Measurements from ENCODE around the gene THSD7A. TPM values are rescaled to one million over a fixed set of nuclear protein-coding genes. Genes with fewer than 3 reads are reported as not detected.

The THSD7A gene
- total and polyA plus RNA-seq, 2 of the 8 experiments (the other 6 are each of a cell fraction or from before 2014, with no cell fraction given), result 0.44 to 1.2 TPM

GRCh38 chr7:11452476-11452875 lies 379.5 kb downstream of the THSD7A start:
- H3K23ac ChIP-seq (ENCODE audit: insufficient read length), result no peak overlapping the region
- H2BK120ac ChIP-seq (replicated peaks; ENCODE audit: low read depth, low read length), result no peak overlapping the region
- no peak overlapping the region for H2AFZ ChIP-seq (ENCODE audit: low read length)
- no peak overlapping the region for H3K27ac ChIP-seq (ENCODE audit: low read depth, low read length)
- H3K18ac ChIP-seq (ENCODE audit: extremely low read depth, low read length), result no peak overlapping the region
- H2BK5ac ChIP-seq (ENCODE audit: low read depth, low read length), result no peak overlapping the region
- no peak overlapping the region for H3K56ac ChIP-seq (replicated peaks; ENCODE audit: insufficient read length, low read depth, low read length)
- WGBS, 2 experiments (ENCODE audit: extremely low coverage in 1 of 2, insufficient coverage in 1 of 2, insufficient read length in 1 of 2, insufficient replicate concordance in 2 of 2, low coverage in 1 of 2, low lambda C conversion rate in 2 of 2, missing lambda C conversion rate in 1 of 2), result 85% methylated on average over 3 of the region's 3 CpGs; no CpG with 5 or more reads in 1 of the 2 experiments
- no peak overlapping the region for H3K9ac ChIP-seq (replicated peaks in 1 of 4; ENCODE audit: extremely low read depth in 1 of 4, low read depth in 3 of 4, low read length in 3 of 4)
- no peaks in the 10 kb centered on the region for H3K27me3 ChIP-seq (replicated peaks in 1 of 4; ENCODE audit: control insufficient read depth in 3 of 4, extremely low read depth in 1 of 4, insufficient read depth in 3 of 4, low read length in 3 of 4)
- ChIA-PET CTCF (ENCODE audit: partially characterized antibody) (interaction anchor here (1.4 kb wide), 1 partner anchor 9 kb away, joined by 5 read pairs; no protein-coding TSS in a partner anchor), POLR2A (ENCODE audit: partially characterized antibody) (no interaction called here)
- no peak overlapping the region for H4K91ac ChIP-seq (replicated peaks; ENCODE audit: insufficient read length, low read length)
- H4K5ac ChIP-seq (ENCODE audit: insufficient read length, low read depth, low read length), result no peak overlapping the region
- no peak overlapping the region for H3K14ac ChIP-seq (ENCODE audit: insufficient read length)
- no peak for FAIRE-seq
- no peaks in the 10 kb centered on the region for H3K36me3 ChIP-seq (ENCODE audit: control insufficient read depth in 2 of 4, insufficient read depth in 4 of 4, low read length in 3 of 4)
- no peaks in the 10 kb centered on the region for H3K79me2 ChIP-seq (ENCODE audit: control insufficient read depth in 1 of 2, insufficient read depth in 2 of 2, low read length in 2 of 2)
- no peak overlapping the region for H2BK20ac ChIP-seq (ENCODE audit: low read length)
- no peak overlapping the region for H4K8ac ChIP-seq (ENCODE audit: extremely low read depth, insufficient read depth, low read length)
- no peak overlapping the region for H2BK15ac ChIP-seq (ENCODE audit: low read length)
- no peak overlapping the region for H2BK12ac ChIP-seq (ENCODE audit: low read depth, low read length)
- H3K4ac ChIP-seq (replicated peaks; ENCODE audit: insufficient read length, low read depth, low read length), result no peak overlapping the region
- H2AK5ac ChIP-seq (ENCODE audit: low read depth, low read length), result no peak overlapping the region
- H3K4me1 ChIP-seq (replicated peaks in 1 of 4; ENCODE audit: control insufficient read depth in 3 of 4, insufficient read depth in 4 of 4, low read length in 3 of 4), result no peaks in the 10 kb centered on the region
- H3K4me3 ChIP-seq (ENCODE audit: extremely low read depth in 1 of 4, insufficient read depth in 2 of 4, low read depth in 3 of 4, low read length in 4 of 4), result no peak overlapping the region
- no peaks in the 10 kb centered on the region for H4K20me1 ChIP-seq (replicated peaks in 1 of 2; ENCODE audit: control insufficient read depth in 1 of 2, insufficient read depth in 2 of 2, low read length in 2 of 2)
- H3K79me1 ChIP-seq (ENCODE audit: low read depth, low read length), result no peaks in the 10 kb centered on the region
- H3K23me2 ChIP-seq (ENCODE audit: low read depth, low read length), result no peaks in the 10 kb centered on the region
- H3K9me3 ChIP-seq (ENCODE audit: insufficient read depth in 2 of 2, low read depth in 1 of 2, low read length in 1 of 2), result no peaks in the 10 kb centered on the region
- no peak overlapping the region for H3K4me2 ChIP-seq (ENCODE audit: insufficient read depth in 1 of 2, low read depth in 2 of 2, low read length in 2 of 2)
- no peak for DNase-seq (ENCODE audit: low read depth in 1 of 2, low spot score in 2 of 2)
- TF ChIP-seq RXRA (IDR thresholded peaks at IDR 0.05; ENCODE audit: insufficient read depth, low read depth, low read length) (no peak), NANOG (IDR thresholded peaks at IDR 0.05; ENCODE audit: insufficient read depth, low read depth, low read length, poor library complexity, severe bottlenecking) (no peak), SP4 (IDR thresholded peaks at IDR 0.05; ENCODE audit: low read length) (no peak), CTBP2 (IDR thresholded peaks at IDR 0.05; ENCODE audit: borderline replicate concordance, insufficient read depth, insufficient read length, low read length) (no peak), SP1 (IDR thresholded peaks at IDR 0.05; ENCODE audit: low read depth, low read length) (no peak), CREB1 (IDR thresholded peaks at IDR 0.05) (no peak), TAF7 (optimal IDR thresholded peaks at IDR 0.05; ENCODE audit: borderline replicate concordance, low read depth, low read length) (no peak), KDM5A (IDR thresholded peaks at IDR 0.05; ENCODE audit: low read length) (no peak), PHF8 (conservative IDR thresholded peaks at IDR 0.05; ENCODE audit: low read depth, low read length) (no peak), MAFK (IDR thresholded peaks at IDR 0.05; ENCODE audit: low read depth, low read length) (no peak), SUZ12 (IDR thresholded peaks at IDR 0.05; ENCODE audit: low read length) (no peak), KDM1A (IDR thresholded peaks at IDR 0.05; ENCODE audit: borderline replicate concordance, low read length) (no peak), TCF12 (IDR thresholded peaks at IDR 0.05; ENCODE audit: low read depth, low read length) (no peak), CBX5 (IDR thresholded peaks at IDR 0.05; ENCODE audit: low read depth, low read length) (no peak)
- TF ChIP-seq, protein P1, sequence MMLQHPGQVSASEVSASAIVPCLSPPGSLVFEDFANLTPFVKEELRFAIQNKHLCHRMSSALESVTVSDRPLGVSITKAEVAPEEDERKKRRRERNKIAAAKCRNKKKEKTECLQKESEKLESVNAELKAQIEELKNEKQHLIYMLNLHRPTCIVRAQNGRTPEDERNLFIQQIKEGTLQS (IDR thresholded peaks at IDR 0.05; ENCODE audit: insufficient read depth, low read depth, low read length), result no peak

Measured in H1 (cell line).